DMS153 (cell line): Measurements from ENCODE around the gene HCN4.

ENCODE experiments used
- DNase-seq: peaks from one replicate; lab custom pipeline; 2025; lab: John Stamatoyannopoulos, UW

HCN4 gene

GRCh38 chr15:73345658-73346057 is 23.1 kb downstream of the HCN4 start:
- peak; percentile 81 for DNase-seq

- no peak for DNase-seq
Measured at GRCh38 chr15:73344056-73344455, 24.7 kb downstream of the HCN4 start.

- DNase-seq = no peak
Measured at GRCh38 chr15:73341886-73342600, 26.7 kb downstream of the HCN4 start.

GRCh38 chr15:73340502-73341192 is 28.1 kb downstream of the HCN4 start:
- no peak for DNase-seq

GRCh38 chr15:73338606-73339374 is 30.0 kb downstream of the HCN4 start:
- DNase-seq = no peak

GRCh38 chr15:73338058-73338457 is 30.7 kb downstream of the HCN4 start:
- DNase-seq = peak; percentile 49

- no peak for DNase-seq
Measured at GRCh38 chr15:73337187-73337586, 31.6 kb downstream of the HCN4 start.

- no peak for DNase-seq
Measured at GRCh38 chr15:73336756-73337155, 32.0 kb downstream of the HCN4 start.

- no peak for DNase-seq
Measured at GRCh38 chr15:73335471-73335870, 33.3 kb downstream of the HCN4 start.

- DNase-seq = no peak
Measured at GRCh38 chr15:73335026-73335425, 33.7 kb downstream of the HCN4 start.

GRCh38 chr15:73334086-73334485 is 34.7 kb downstream of the HCN4 start:
- DNase-seq = no peak

- DNase-seq = no peak
Measured at GRCh38 chr15:73333001-73333400, 35.8 kb downstream of the HCN4 start.

- no peak for DNase-seq
Measured at GRCh38 chr15:73331991-73332925, 36.5 kb downstream of the HCN4 start.

GRCh38 chr15:73331501-73331900 is 37.3 kb downstream of the HCN4 start:
- no peak for DNase-seq

- no peak for DNase-seq
Measured at GRCh38 chr15:73330206-73331051, 38.3 kb downstream of the HCN4 start.

GRCh38 chr15:73329501-73330200 is 39.1 kb downstream of the HCN4 start:
- DNase-seq = no peak

GRCh38 chr15:73328981-73329380 is 39.8 kb downstream of the HCN4 start:
- DNase-seq = no peak

GRCh38 chr15:73328149-73328820 is 40.5 kb downstream of the HCN4 start:
- DNase-seq = no peak

GRCh38 chr15:73326157-73326556 is 42.6 kb downstream of the HCN4 start:
- no peak for DNase-seq
